NCI-H82 treated with DMSO at 0.1 percent for 48 hours (cell line): ENCODE measurements around the gene PLXNA1.
A peak's percentile ranks its signal among the peaks of the same experiment; 100 is the strongest.

ENCODE experiments used
- DNase-seq: peaks from one replicate; lab custom pipeline; 2025; ENCODE audit not compliant: unreplicated experiment; lab: John Stamatoyannopoulos, UW

Gene PLXNA1

GRCh38 chr3:126985132-126985985 is 2.4 kb downstream of the PLXNA1 start:
- no peak for DNase-seq

DNA sequence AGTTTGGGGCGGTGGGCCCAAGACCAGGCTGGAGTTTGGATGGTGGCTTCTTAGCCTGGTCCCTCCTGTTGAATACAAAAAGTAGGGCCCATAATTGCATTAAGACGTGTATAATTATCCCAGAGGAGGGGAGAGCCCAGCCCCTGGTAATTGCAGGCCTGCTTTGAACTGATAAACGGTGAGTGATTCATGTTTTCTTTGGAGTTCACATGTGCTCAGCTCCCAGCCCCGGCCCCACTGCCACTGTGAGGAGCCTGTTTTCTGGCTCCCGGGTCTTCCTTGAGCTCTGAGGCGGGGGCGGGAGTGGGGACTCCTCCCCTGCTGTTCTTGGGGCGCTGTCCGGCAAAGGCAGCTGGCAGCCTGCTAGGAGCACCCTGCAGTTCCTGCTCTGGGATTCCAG is 3.1 kb downstream of the PLXNA1 start:
- DNase-seq, result peak; percentile 20

- DNase-seq, result no peak
Observed at GRCh38 chr3:126987129-126987528, 4.2 kb downstream of the PLXNA1 start.

GRCh38 chr3:126987596-126987995 is 4.7 kb downstream of the PLXNA1 start:
- DNase-seq, result no peak

GRCh38 chr3:126988451-126989021 is 5.6 kb downstream of the PLXNA1 start:
- no peak for DNase-seq

- no peak for DNase-seq
Observed at GRCh38 chr3:126989316-126990023, 6.6 kb downstream of the PLXNA1 start.

- no peak for DNase-seq
Observed at GRCh38 chr3:126990024-126990700, 7.2 kb downstream of the PLXNA1 start.

DNA sequence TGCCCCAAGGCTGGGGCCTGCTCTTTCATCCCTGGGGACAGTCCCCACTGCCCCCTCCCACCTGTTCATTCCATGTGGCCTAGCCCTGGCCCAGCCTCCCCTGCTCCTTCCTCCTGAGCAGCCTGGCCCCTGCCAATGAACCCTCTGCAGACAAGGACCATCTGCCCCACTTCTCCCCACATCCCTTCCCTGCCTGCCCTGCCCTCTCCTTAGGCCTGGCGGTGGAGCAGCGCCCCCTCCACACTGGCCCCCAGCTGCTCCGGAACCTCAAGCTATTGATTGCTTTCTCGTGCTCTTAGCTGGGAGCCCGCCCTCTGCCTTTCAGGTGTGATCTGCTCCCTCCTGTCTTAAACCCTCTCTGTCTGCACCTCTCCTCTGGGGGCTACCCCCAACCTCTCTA is 8.0 kb downstream of the PLXNA1 start:
- peak; percentile 23 for DNase-seq

- DNase-seq, result no peak
Observed at GRCh38 chr3:126991366-126992200, 8.7 kb downstream of the PLXNA1 start.

DNA sequence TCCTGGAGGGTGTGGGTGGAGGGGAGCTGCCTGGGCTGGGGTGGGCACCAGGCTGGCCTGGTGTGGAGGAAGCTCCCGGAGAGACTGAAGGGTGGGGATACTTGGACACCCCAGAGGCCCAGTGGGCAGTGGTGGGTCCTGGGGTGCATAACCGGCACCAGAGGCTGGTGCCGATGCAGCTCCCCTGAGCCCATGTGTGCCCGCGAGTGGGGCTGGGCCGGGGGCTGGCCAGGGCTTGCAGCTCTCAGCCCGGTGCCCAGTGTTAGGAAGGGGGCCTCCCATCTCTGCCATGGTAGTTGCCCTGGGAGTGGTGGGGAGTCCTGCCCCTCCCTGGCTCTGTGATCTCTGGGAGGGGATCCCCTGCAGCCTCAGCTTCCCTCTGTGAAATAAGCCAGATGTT is 9.3 kb downstream of the PLXNA1 start:
- no peak for DNase-seq

DNA sequence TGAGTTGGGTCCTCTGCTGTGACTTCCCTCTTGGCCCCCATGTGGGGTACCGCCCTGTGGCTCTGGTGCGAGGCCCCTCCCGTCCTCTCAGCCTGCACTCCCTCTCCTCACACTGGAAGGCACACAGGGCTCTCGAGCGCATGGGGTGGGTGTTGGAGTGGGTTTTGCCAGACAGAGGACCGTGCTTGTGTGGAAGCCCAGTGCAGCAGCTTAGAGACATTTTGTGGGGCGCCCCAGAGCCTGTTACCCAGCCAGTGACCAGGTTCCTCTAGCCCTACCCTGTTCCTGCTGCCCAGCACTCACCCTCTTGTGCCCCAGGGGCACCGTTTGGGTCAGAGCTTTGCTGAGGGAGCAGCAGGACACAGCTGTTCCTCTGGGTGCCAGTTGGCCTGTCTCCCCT is 9.9 kb downstream of the PLXNA1 start:
- DNase-seq, result no peak

GRCh38 chr3:126993436-126993835 is 10.5 kb downstream of the PLXNA1 start:
- DNase-seq, result no peak

GRCh38 chr3:126994661-126995245 is 11.8 kb downstream of the PLXNA1 start:
- DNase-seq, result no peak

GRCh38 chr3:126995254-126995780 is 12.4 kb downstream of the PLXNA1 start:
- DNase-seq, result no peak

GRCh38 chr3:126995926-126996512 is 13.1 kb downstream of the PLXNA1 start:
- no peak for DNase-seq

DNA sequence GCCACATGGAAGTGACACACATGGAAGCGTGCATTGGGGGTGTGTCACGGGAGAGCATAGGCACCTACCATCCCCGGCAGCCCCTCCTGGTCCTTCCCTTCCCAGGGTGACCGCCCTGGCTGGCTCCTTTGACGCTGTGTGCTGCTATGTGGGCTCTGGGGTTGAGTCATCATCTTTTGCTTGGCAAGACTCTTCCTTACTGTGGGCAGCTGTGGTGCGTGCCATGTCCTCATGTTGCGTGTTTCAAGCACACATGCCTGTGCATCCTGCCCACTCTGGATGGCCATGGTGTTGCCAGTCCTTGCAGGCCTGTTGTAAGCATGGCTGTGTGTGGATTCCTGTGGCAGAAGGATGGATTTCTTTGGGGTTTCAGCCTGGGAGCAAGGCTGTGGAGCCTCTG is 14.0 kb downstream of the PLXNA1 start:
- DNase-seq, result no peak

GRCh38 chr3:126997455-126998038 is 14.6 kb downstream of the PLXNA1 start:
- no peak for DNase-seq

DNA sequence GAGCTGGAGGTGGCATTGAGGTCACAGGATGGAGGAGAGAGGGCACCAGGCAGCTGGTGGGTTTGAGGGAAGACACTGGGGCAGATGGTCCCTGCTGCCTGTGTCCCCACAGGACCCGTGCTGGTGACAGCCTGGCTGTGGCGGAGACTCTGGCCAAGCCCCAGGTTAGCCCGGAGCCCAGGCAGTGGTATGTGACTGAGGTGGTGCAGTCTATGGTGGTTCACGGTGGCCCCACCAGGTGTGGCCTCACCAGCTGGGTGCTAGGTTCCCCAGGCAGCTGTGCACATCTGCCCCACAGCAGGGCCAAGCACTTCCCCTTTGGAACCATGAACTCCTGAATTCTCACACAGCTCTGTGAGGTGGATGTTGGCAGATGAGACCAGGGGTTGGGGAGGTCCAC is 15.4 kb downstream of the PLXNA1 start:
- no peak for DNase-seq

DNA sequence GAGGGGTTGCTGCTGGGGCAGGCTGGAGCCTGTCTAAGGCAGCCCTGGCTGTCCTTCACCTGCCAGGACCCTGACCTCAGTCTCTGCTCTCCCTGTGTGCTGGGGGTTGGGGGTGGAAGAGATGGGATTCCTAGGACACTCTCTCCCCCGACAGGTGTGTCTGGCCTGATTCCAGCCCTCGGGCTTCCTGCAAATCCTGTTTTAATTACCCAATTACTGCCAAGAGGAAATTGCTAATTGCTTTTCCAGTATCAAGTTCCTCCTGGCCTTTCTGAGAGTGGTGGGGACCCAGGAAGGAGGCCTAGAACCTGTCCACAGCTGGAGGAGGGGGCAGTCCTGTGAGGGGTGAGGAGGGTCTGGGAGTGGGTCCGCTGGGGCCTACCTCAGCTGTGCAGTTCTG is 15.8 kb downstream of the PLXNA1 start:
- DNase-seq, result no peak
